HG03095 (cell line): ENCODE measurements around the gene KLK7.

Source experiments
- ATAC-seq: cut with Tn5 transposase; IDR thresholded peaks from one replicate; pipeline ENCODE4 v1.9.1; 2021; ENCODE audit warnings: moderate library complexity; ENCODE audit not compliant: unreplicated experiment

Gene KLK7

GRCh38 chr19:50939596-50939995, 44.1 kb downstream of the KLK7 start:
- no peak for ATAC-seq

- ATAC-seq, result no peak
Observed at GRCh38 chr19:50933640-50934039, 50.1 kb downstream of the KLK7 start.

- no peak for ATAC-seq
Observed at GRCh38 chr19:50932690-50933083, 51.0 kb downstream of the KLK7 start.

- ATAC-seq, result no peak
Observed at GRCh38 chr19:50932018-50932689, 51.6 kb downstream of the KLK7 start.

- no peak for ATAC-seq
Observed at GRCh38 chr19:50931023-50931422, 52.7 kb downstream of the KLK7 start.

GRCh38 chr19:50928831-50929230, 54.9 kb downstream of the KLK7 start:
- no peak for ATAC-seq
